HG02870 (cell line): ENCODE results near the gene TRPC3.
"Not testable (repeated sequence)": the region's sequence is repeated elsewhere in the genome, so short reads cannot be mapped to it uniquely, and the experiment has no call there.

Source experiments
- ATAC-seq: cut with Tn5 transposase; IDR thresholded peaks from one replicate; pipeline ENCODE4 v1.9.1; 2021; ENCODE audit warnings: mild to moderate bottlenecking, moderate library complexity; ENCODE audit not compliant: unreplicated experiment

Gene TRPC3

GRCh38 chr4:121950212-121950679 lies 1.6 kb downstream of the TRPC3 start:
- peak; percentile 81 for ATAC-seq

GRCh38 chr4:121946644-121947043 lies 5.2 kb downstream of the TRPC3 start:
- ATAC-seq, result no peak

- ATAC-seq, result no peak
Observed at GRCh38 chr4:121943941-121944340, 7.9 kb downstream of the TRPC3 start.

- ATAC-seq, result no peak
Observed at GRCh38 chr4:121939690-121940089, 12.2 kb downstream of the TRPC3 start.

GRCh38 chr4:121938282-121939092 lies 13.4 kb downstream of the TRPC3 start:
- no peak for ATAC-seq

- no peak for ATAC-seq
Observed at GRCh38 chr4:121936101-121936500, 15.8 kb downstream of the TRPC3 start.

- ATAC-seq, result no peak
Observed at GRCh38 chr4:121934635-121935034, 17.2 kb downstream of the TRPC3 start.

- ATAC-seq, result no peak
Observed at GRCh38 chr4:121932212-121932974, 19.5 kb downstream of the TRPC3 start.

GRCh38 chr4:121930304-121930703 lies 21.6 kb downstream of the TRPC3 start:
- no peak for ATAC-seq

GRCh38 chr4:121927948-121928347 lies 23.9 kb downstream of the TRPC3 start:
- no peak for ATAC-seq

- not testable (repeated sequence) for ATAC-seq
Observed at GRCh38 chr4:121926490-121926889, 25.4 kb downstream of the TRPC3 start.

GRCh38 chr4:121923306-121923705 lies 28.6 kb downstream of the TRPC3 start:
- no peak for ATAC-seq

GRCh38 chr4:121913667-121914066 lies 38.2 kb downstream of the TRPC3 start:
- ATAC-seq, result no peak

- no peak for ATAC-seq
Observed at GRCh38 chr4:121908346-121908745, 43.5 kb downstream of the TRPC3 start.

GRCh38 chr4:121900132-121900983 lies 51.5 kb downstream of the TRPC3 start:
- ATAC-seq, result peak; percentile 87

- ATAC-seq, result no peak
Observed at GRCh38 chr4:121898150-121898549, 53.7 kb downstream of the TRPC3 start.

- ATAC-seq, result no peak
Observed at GRCh38 chr4:121888134-121888533, 63.7 kb downstream of the TRPC3 start.

GRCh38 chr4:121885115-121885514 lies 66.7 kb downstream of the TRPC3 start:
- no peak for ATAC-seq

- no peak for ATAC-seq
Observed at GRCh38 chr4:121881158-121881557, 70.7 kb downstream of the TRPC3 start.

GRCh38 chr4:121879135-121879534 lies 72.7 kb downstream of the TRPC3 start:
- ATAC-seq, result no peak
